H4 (cell line): ENCODE results near the gene ATR. TPM values are rescaled to one million over a fixed set of nuclear protein-coding genes. Genes with fewer than 3 reads are reported as not detected.
A peak's percentile ranks its signal among the peaks of the same experiment; 100 is the strongest.
"Not testable (repeated sequence)": the region's sequence is repeated elsewhere in the genome, so short reads cannot be mapped to it uniquely, and the experiment has no call there.

Source experiments
- DNase-seq: peaks from one replicate; pipeline ENCODE4 v3.0.0-alpha.2; 2015; ENCODE audit warnings: low spot score
- total RNA-seq: library from RNA; depleted of rRNA; stranded (reverse); fragments of >200 nt; shearing (Covaris generic); gene quantifications from 2 replicates; pipeline ENCODE4 v1.2.3, GENCODE V29; 2014; rRNA removed

The ATR gene
- total RNA-seq, result 17.2 and 25.0 TPM in 2 replicates

GRCh38 chr3:142578329-142579223 is at the start of gene ATR:
Gene ATR (minus strand): TSS chr3:142578733. CDS start chr3:142578704, 29 bp downstream.
- peak; percentile 94 for DNase-seq

GRCh38 chr3:142626971-142627370 is 48.4 kb upstream of the ATR start:
- no peak for DNase-seq

- no peak for DNase-seq
Measured at GRCh38 chr3:142625153-142625440, 46.6 kb upstream of the ATR start.

GRCh38 chr3:142624341-142625152 is 46.0 kb upstream of the ATR start:
- DNase-seq, result no peak

GRCh38 chr3:142623194-142623593 is 44.7 kb upstream of the ATR start:
- DNase-seq, result no peak

- DNase-seq, result no peak
Measured at GRCh38 chr3:142622405-142622804, 43.9 kb upstream of the ATR start.

GRCh38 chr3:142618917-142619461 is 40.5 kb upstream of the ATR start:
- no peak for DNase-seq

GRCh38 chr3:142615171-142615570 is 36.6 kb upstream of the ATR start:
- no peak for DNase-seq

- no peak for DNase-seq
Measured at GRCh38 chr3:142614059-142614626, 35.6 kb upstream of the ATR start.

- no peak for DNase-seq
Measured at GRCh38 chr3:142613491-142613890, 35.0 kb upstream of the ATR start.

GRCh38 chr3:142611206-142611605 is 32.7 kb upstream of the ATR start:
- DNase-seq, result no peak

GRCh38 chr3:142609136-142609535 is 30.6 kb upstream of the ATR start:
- DNase-seq, result no peak

- no peak for DNase-seq
Measured at GRCh38 chr3:142608631-142609030, 30.1 kb upstream of the ATR start.

GRCh38 chr3:142604940-142605339 is 26.4 kb upstream of the ATR start:
- no peak for DNase-seq

GRCh38 chr3:142603386-142603705 is 24.8 kb upstream of the ATR start:
- not testable (repeated sequence) for DNase-seq

- no peak for DNase-seq
Measured at GRCh38 chr3:142602619-142603385, 24.3 kb upstream of the ATR start.

GRCh38 chr3:142601713-142602112 is 23.2 kb upstream of the ATR start:
- DNase-seq, result no peak

GRCh38 chr3:142597906-142598305 is 19.4 kb upstream of the ATR start:
- DNase-seq, result no peak

- no peak for DNase-seq
Measured at GRCh38 chr3:142596726-142597088, 18.2 kb upstream of the ATR start.

GRCh38 chr3:142595951-142596725 is 17.6 kb upstream of the ATR start, which contains the start of gene PLS1:
Gene PLS1 (plus strand): TSS chr3:142596393. CDS start chr3:142664238, 67,845 bp downstream.
- DNase-seq, result peak; percentile 86

GRCh38 chr3:142595581-142595950 is 17.0 kb upstream of the ATR start:
- peak; percentile 56 for DNase-seq
